Stomach (tissue), 4 donors: ENCODE results near the gene INTS1.

Experiments used
- EP300 ChIP-seq: sonication (generic); formaldehyde crosslinking; IDR thresholded peaks from one replicate; pipeline ENCODE4 v1.6.1; 2017; ENCODE audit warnings: antibody characterized with exemption
- POLR2A ChIP-seq, 4 donors: fragments of 450-650 bp; IDR thresholded peaks; one replicate each; pipeline ENCODE4 v1.6.1; 2016; ENCODE audit warnings: antibody characterized with exemption in 4 of 4, control low read depth in 2 of 4, mild to moderate bottlenecking in 1 of 4, moderate library complexity in 1 of 4
- POLR2AphosphoS5 ChIP-seq, 3 donors: sonication (generic); formaldehyde crosslinking; IDR thresholded peaks; one replicate each; pipeline ENCODE4 v1.6.1; 2016; ENCODE audit warnings: antibody characterized with exemption in 3 of 3
- TF ChIP-seq, protein P1 (sequence below), 7 experiments: fragments of 450-650 bp in 4 of 7; fragments of 200-600 bp in 3 of 7; sonication (generic) in 3 of 7; IDR thresholded peaks; one replicate each; pipeline ENCODE4 v1.5.1; 2016 to 2019; ENCODE audit warnings: antibody characterized with exemption in 7 of 7, control low read depth in 2 of 7, mild to moderate bottlenecking in 1 of 7

DNA sequence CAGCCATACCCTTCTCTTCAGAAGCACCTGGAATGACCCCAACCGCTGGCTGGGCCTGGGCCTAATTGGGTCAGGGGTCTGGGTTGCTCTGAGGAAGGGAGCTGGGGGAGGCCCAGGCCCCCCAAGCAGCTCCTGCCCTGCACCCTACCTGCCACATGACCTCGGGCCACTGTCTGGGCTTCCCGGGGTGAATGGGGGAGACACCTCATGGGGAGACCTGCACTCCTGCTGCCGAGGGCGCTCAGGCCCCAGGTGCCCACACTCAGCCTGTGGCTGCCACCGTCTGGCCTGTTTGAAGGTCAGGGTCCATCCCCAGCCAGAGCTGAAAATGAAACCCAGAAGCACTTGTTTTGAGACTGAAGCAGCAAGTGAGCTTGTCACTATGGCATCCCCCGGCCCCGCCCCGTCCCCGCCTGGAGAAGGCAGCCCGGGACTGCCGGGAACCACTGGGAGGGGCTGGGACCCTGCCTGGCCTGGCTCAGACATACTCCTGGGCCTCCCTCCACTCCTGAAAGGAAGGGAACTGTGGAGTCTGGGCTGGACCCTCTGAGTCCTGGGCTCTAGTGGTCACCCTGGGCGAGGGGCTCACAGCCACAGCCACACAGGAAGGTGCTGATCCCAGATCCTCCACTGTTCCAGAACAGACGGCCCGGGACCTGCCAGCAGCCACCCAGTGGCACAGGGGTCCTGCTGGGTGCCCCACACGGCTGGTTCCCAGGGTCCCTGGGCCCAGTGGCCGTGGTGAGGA, 37.5 kb downstream of the INTS1 start:
- TF ChIP-seq, protein P1, sequence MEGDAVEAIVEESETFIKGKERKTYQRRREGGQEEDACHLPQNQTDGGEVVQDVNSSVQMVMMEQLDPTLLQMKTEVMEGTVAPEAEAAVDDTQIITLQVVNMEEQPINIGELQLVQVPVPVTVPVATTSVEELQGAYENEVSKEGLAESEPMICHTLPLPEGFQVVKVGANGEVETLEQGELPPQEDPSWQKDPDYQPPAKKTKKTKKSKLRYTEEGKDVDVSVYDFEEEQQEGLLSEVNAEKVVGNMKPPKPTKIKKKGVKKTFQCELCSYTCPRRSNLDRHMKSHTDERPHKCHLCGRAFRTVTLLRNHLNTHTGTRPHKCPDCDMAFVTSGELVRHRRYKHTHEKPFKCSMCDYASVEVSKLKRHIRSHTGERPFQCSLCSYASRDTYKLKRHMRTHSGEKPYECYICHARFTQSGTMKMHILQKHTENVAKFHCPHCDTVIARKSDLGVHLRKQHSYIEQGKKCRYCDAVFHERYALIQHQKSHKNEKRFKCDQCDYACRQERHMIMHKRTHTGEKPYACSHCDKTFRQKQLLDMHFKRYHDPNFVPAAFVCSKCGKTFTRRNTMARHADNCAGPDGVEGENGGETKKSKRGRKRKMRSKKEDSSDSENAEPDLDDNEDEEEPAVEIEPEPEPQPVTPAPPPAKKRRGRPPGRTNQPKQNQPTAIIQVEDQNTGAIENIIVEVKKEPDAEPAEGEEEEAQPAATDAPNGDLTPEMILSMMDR (IDR thresholded peaks at IDR 0.05) = no peak
- peak in 1 of 3 donors; percentile 66 for TF ChIP-seq POLR2AphosphoS5 (IDR thresholded peaks at IDR 0.05)
- peak; percentile 37 for TF ChIP-seq EP300
- no peak for TF ChIP-seq POLR2A (IDR thresholded peaks at IDR 0.05)
